ENCODE measurements around the gene FGGY. TPM values are rescaled to one million over a fixed set of nuclear protein-coding genes. Genes with fewer than 3 reads are reported as not detected.
"Not testable (repeated sequence)": the region's sequence is repeated elsewhere in the genome, so short reads cannot be mapped to it uniquely, and the experiment has no call there.

Gene FGGY
- total and polyA plus RNA-seq, 3 experiments from 2014 or later, result 5.3 to 7.9 (median 6.6) TPM

DNA sequence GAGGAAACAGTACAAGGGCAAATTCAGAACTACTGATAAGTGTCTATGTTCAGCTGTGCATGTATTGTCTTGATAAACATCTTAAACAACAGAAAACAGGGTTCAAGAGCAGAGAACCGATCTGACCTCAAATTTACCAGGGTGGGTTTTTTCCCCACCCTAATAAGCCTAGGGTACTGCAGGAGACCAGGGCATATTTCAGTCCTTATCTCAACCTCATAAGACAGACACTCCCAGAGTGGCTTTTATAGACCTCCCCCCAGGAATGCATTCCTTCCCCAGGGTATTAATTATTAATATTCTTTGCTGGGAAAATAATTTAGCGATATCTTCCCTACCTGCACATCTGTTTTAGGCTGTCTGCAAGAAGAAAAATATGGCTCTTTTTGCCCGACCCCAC lies 261.7 kb downstream of the FGGY start:
- H3K4me3 Mint-ChIP-seq; POLR2A ChIA-PET; H3K4me3 ChIP-seq (ENCODE audit: low read length); H3K27me3 Mint-ChIP-seq; DNase-seq; H3K9me3 ChIP-seq (ENCODE audit: low read length); H3K27me3 ChIP-seq (ENCODE audit: insufficient read depth, low read length, poor library complexity, severe bottlenecking); CTCF ChIA-PET; H3K27ac Mint-ChIP-seq; H3K36me3 ChIP-seq (ENCODE audit: insufficient read depth, low read length); H3K4me1 ChIP-seq (ENCODE audit: insufficient read depth, low read length); H3K27ac ChIP-seq (ENCODE audit: low read depth, low read length): not testable (repeated sequence)
- Mint-ChIP-seq H3K9me3 (peaks cover 14 to 33% (median 25%) of the 10 kb centered on the region in 5 donors), H3K36me3 (peaks cover 19 to 55% (median 39%) of the 10 kb centered on the region in 3 donors), H3K4me1 (peaks cover 5 to 15% (median 6%) of the 10 kb centered on the region in 3 donors)

- Histone ChIP-seq H3K4me1 (ENCODE audit: insufficient read depth, low read length) (no peaks in the 10 kb centered on the region), H3K27ac (ENCODE audit: low read depth, low read length) (no peak overlapping the region), H3K36me3 (ENCODE audit: insufficient read depth, low read length) (no peaks in the 10 kb centered on the region), H3K9me3 (ENCODE audit: low read length) (no peaks in the 10 kb centered on the region), H3K4me3 (ENCODE audit: low read length) (no peak overlapping the region), H3K27me3 (ENCODE audit: insufficient read depth, low read length, poor library complexity, severe bottlenecking) (no peaks in the 10 kb centered on the region)
- H3K27ac Mint-ChIP-seq, result peak overlapping the region in 2 of 8 donors; percentile 1 to 66
- CTCF ChIA-PET, result no interaction called here
- H3K4me1 Mint-ChIP-seq, result peaks cover 5 to 18% (median 6%) of the 10 kb centered on the region in 3 donors
- H3K9me3 Mint-ChIP-seq, result peaks cover 14 to 33% (median 25%) of the 10 kb centered on the region in 5 donors
- no peaks in the 10 kb centered on the region for H3K27me3 Mint-ChIP-seq
- POLR2A ChIA-PET, result no interaction called here
- peaks cover 11 to 39% (median 23%) of the 10 kb centered on the region in 3 donors for H3K36me3 Mint-ChIP-seq
- DNase-seq, result no peak
- no peak overlapping the region for H3K4me3 Mint-ChIP-seq
Measured at GRCh38 chr1:59560807-59561450, 264.0 kb downstream of the FGGY start.

GRCh38 chr1:59561796-59562195 lies 264.9 kb downstream of the FGGY start:
- no peak for DNase-seq
- POLR2A ChIA-PET, result no interaction called here
- CTCF ChIA-PET, result no interaction called here
- peaks cover 14 to 30% (median 21%) of the 10 kb centered on the region in 5 donors for H3K9me3 Mint-ChIP-seq
- H3K36me3 Mint-ChIP-seq, result peaks cover 9 to 33% (median 17%) of the 10 kb centered on the region in 3 donors
- Histone ChIP-seq H3K27ac (ENCODE audit: low read depth, low read length) (no peak overlapping the region), H3K4me3 (ENCODE audit: low read length) (no peak overlapping the region), H3K27me3 (ENCODE audit: insufficient read depth, low read length, poor library complexity, severe bottlenecking) (no peaks in the 10 kb centered on the region), H3K9me3 (ENCODE audit: low read length) (no peaks in the 10 kb centered on the region), H3K36me3 (ENCODE audit: insufficient read depth, low read length) (no peaks in the 10 kb centered on the region), H3K4me1 (ENCODE audit: insufficient read depth, low read length) (no peaks in the 10 kb centered on the region)
- no peak overlapping the region for H3K27ac Mint-ChIP-seq
- H3K4me3 Mint-ChIP-seq, result no peak overlapping the region
- H3K27me3 Mint-ChIP-seq, result no peaks in the 10 kb centered on the region
- peaks cover 5 to 20% (median 6%) of the 10 kb centered on the region in 3 donors for H3K4me1 Mint-ChIP-seq

DNA sequence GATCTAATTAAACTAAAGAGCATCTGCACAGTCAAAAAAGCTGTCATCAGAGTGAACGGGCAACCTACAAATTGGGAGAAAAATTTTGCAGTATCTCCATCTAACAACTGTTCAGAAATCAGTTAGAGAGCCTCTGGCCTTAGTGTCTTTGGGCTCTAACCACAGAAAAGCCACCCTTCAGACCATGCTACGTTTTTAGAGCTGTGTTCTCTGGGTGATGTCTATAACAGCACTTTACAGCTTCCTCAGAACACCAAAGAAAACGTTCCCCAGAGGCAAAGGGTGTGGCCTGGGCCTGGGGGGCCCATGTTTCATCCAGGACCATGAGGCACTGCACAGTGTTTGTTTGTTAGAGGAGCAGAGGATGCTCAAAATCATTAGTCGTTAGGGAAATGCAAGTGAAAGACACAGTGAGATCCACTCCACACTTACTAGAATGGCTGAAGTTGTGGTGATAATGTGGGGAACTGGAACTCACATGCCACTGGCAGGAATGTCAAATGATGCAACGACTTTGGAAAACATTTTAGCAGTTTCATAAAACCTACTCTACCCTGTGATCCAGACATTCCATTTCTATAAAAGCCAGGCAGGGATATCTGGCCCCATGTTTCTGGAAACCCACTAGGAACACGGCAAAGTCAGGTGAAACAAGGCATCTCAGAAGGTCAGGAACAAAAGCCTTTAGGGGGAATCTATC lies 267.4 kb downstream of the FGGY start:
- Mint-ChIP-seq H3K9me3 (peaks cover 0 to 6% (median 0%) of the 10 kb centered on the region in 5 donors), H3K27me3 (no peaks in the 10 kb centered on the region), H3K27ac (no peak overlapping the region), H3K36me3 (peaks cover 0 to 7% (median 2%) of the 10 kb centered on the region in 3 donors), H3K4me1 (peaks cover 5 to 23% (median 10%) of the 10 kb centered on the region in 3 donors), H3K4me3 (no peak overlapping the region)
- DNase-seq, result no peak
- POLR2A ChIA-PET, result no interaction called here
- Histone ChIP-seq H3K36me3 (ENCODE audit: insufficient read depth, low read length) (no peaks in the 10 kb centered on the region), H3K4me1 (ENCODE audit: insufficient read depth, low read length) (no peaks in the 10 kb centered on the region), H3K9me3 (ENCODE audit: low read length) (no peaks in the 10 kb centered on the region), H3K4me3 (ENCODE audit: low read length) (no peak overlapping the region), H3K27ac (ENCODE audit: low read depth, low read length) (no peak overlapping the region), H3K27me3 (ENCODE audit: insufficient read depth, low read length, poor library complexity, severe bottlenecking) (no peaks in the 10 kb centered on the region)
- CTCF ChIA-PET, result interaction anchor here (1.4 kb wide), 1 partner anchor 8 kb away, joined by 3 read pairs; no protein-coding TSS in a partner anchor

- POLR2A ChIA-PET, result no interaction called here
- CTCF ChIA-PET, result interaction anchor here (1.4 kb wide), 1 partner anchor 9 kb away, joined by 3 read pairs; no protein-coding TSS in a partner anchor
- no peaks in the 10 kb centered on the region for H3K27me3 Mint-ChIP-seq
Measured at GRCh38 chr1:59565611-59566410, 268.9 kb downstream of the FGGY start.

GRCh38 chr1:59568158-59568935 lies 271.5 kb downstream of the FGGY start:
- no peaks in the 10 kb centered on the region for H3K9me3 Mint-ChIP-seq
- ChIA-PET POLR2A (no interaction called here), CTCF (no interaction called here)
- no peak overlapping the region for H3K4me3 Mint-ChIP-seq
- no peak for DNase-seq
- no peak overlapping the region for H3K27ac ChIP-seq (ENCODE audit: low read depth, low read length)
- peak overlapping the region in 1 of 8 donors; percentile 4 for H3K27ac Mint-ChIP-seq
- H3K27me3 ChIP-seq (ENCODE audit: insufficient read depth, low read length, poor library complexity, severe bottlenecking), result no peaks in the 10 kb centered on the region
- H3K36me3 ChIP-seq (ENCODE audit: insufficient read depth, low read length), result no peaks in the 10 kb centered on the region
- H3K9me3 ChIP-seq (ENCODE audit: low read length), result no peaks in the 10 kb centered on the region
- peaks cover 27 to 44% (median 40%) of the 10 kb centered on the region in 3 donors for H3K4me1 Mint-ChIP-seq
- H3K4me1 ChIP-seq (ENCODE audit: insufficient read depth, low read length), result peaks cover 21% of the 10 kb centered on the region
- no peak overlapping the region for H3K4me3 ChIP-seq (ENCODE audit: low read length)
- no peaks in the 10 kb centered on the region for H3K36me3 Mint-ChIP-seq
- peaks cover 0 to 7% of the 10 kb centered on the region in 2 donors for H3K27me3 Mint-ChIP-seq

More at GRCh38 chr1:59565611-59566410, 268.9 kb downstream of the FGGY start:
- Histone ChIP-seq H3K27me3 (ENCODE audit: insufficient read depth, low read length, poor library complexity, severe bottlenecking) (no peaks in the 10 kb centered on the region), H3K9me3 (ENCODE audit: low read length) (no peaks in the 10 kb centered on the region), H3K4me1 (ENCODE audit: insufficient read depth, low read length) (peaks cover 11% of the 10 kb centered on the region), H3K4me3 (ENCODE audit: low read length) (no peak overlapping the region), H3K27ac (ENCODE audit: low read depth, low read length) (no peak overlapping the region), H3K36me3 (ENCODE audit: insufficient read depth, low read length) (no peaks in the 10 kb centered on the region)
- Mint-ChIP-seq H3K4me3 (no peak overlapping the region), H3K9me3 (no peaks in the 10 kb centered on the region), H3K27ac (peak overlapping the region in 1 of 8 donors; percentile 37), H3K4me1 (peaks cover 15 to 28% (median 21%) of the 10 kb centered on the region in 3 donors), H3K36me3 (peaks cover 0 to 2% (median 1%) of the 10 kb centered on the region in 3 donors)
- no peak for DNase-seq

DNA sequence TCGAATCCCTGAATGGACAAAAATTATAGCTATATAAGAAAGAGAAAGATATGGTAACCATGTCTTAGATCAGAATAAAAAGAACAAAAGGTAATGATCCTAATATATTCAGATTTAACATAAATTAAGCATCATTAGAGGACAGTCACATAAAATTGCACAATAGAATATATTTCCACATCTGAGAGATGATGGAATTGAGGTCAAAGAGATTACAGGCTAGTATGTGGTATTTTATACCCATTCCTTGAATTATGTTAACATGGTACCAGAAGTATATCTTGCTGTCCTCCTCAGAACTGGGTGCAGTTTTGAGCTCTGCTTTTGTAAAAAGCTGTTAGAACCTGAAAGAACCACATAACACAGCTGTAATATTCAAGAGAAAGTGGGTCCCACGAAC lies 272.3 kb downstream of the FGGY start:
- Mint-ChIP-seq H3K4me3 (no peak overlapping the region), H3K27ac (peak overlapping the region in 3 of 8 donors; percentile 5 to 56 (median 38)), H3K36me3 (peaks cover 0 to 5% (median 2%) of the 10 kb centered on the region in 3 donors), H3K27me3 (peaks cover 0 to 7% of the 10 kb centered on the region in 2 donors), H3K9me3 (peaks cover 0 to 6% (median 4%) of the 10 kb centered on the region in 5 donors), H3K4me1 (peaks cover 27 to 44% (median 40%) of the 10 kb centered on the region in 3 donors)
- Histone ChIP-seq H3K36me3 (ENCODE audit: insufficient read depth, low read length) (no peaks in the 10 kb centered on the region), H3K4me3 (ENCODE audit: low read length) (no peak overlapping the region), H3K27ac (ENCODE audit: low read depth, low read length) (no peak overlapping the region), H3K4me1 (ENCODE audit: insufficient read depth, low read length) (peaks cover 21% of the 10 kb centered on the region), H3K27me3 (ENCODE audit: insufficient read depth, low read length, poor library complexity, severe bottlenecking) (no peaks in the 10 kb centered on the region), H3K9me3 (ENCODE audit: low read length) (no peaks in the 10 kb centered on the region)
- DNase-seq, result no peak
- POLR2A ChIA-PET, result interaction anchor here (0.6 kb wide), 1 partner anchor 501 kb away, joined by 3 read pairs; no protein-coding TSS in a partner anchor
- CTCF ChIA-PET, result no interaction called here
